GM23248 (cell line): Measurements from ENCODE around the gene PSORS1C1.

ENCODE experiments used
- EZH2 ChIP-seq: fragments of 200-600 bp; sonication (generic); IDR thresholded peaks from 2 replicates; pipeline ENCODE4 v1.6.1; 2018; ENCODE audit warnings: antibody characterized with exemption, mild to moderate bottlenecking; ENCODE audit not compliant: insufficient read depth, poor library complexity, severe bottlenecking
- EZH2phosphoT487 ChIP-seq: fragments of 200-600 bp; sonication (generic); IDR thresholded peaks from 2 replicates; pipeline ENCODE4 v1.6.1; 2018; ENCODE audit warnings: antibody characterized with exemption, moderate library complexity, mild to moderate bottlenecking, low read depth; ENCODE audit not compliant: insufficient read depth

- TF ChIP-seq EZH2 (no peak), EZH2phosphoT487 (no peak)
Observed at GRCh38 chr6:31065556-31065955, 49.0 kb upstream of the PSORS1C1 start.
